HUES6 (cell line): Measurements from ENCODE around the gene CFAP54.
A peak's percentile ranks its signal among the peaks of the same experiment; 100 is the strongest.

Experiments
- H3K27ac ChIP-seq: 2 replicates; pipeline ENCODE4 v1.7.0; 2013; ENCODE audit warnings: low read depth, mild to moderate bottlenecking, low read length, inconsistent platforms
- H3K27me3 ChIP-seq: 2 replicates; pipeline ENCODE4 v1.6.1; 2013; ENCODE audit warnings: low read length; ENCODE audit not compliant: control insufficient read depth, insufficient read depth
- H3K36me3 ChIP-seq: 2 replicates; pipeline ENCODE4 v1.6.1; 2013; ENCODE audit warnings: low read length; ENCODE audit not compliant: control insufficient read depth, insufficient read depth
- H3K4me1 ChIP-seq: 2 replicates; pipeline ENCODE4 v1.6.1; 2013; ENCODE audit warnings: low read length; ENCODE audit not compliant: control insufficient read depth, insufficient read depth
- H3K4me3 ChIP-seq: 2 replicates; pipeline ENCODE4 v1.5.1; 2013; ENCODE audit warnings: low read depth, low read length
- H3K9ac ChIP-seq: one replicate; pipeline ENCODE4 v1.6.1; 2013; ENCODE audit warnings: mild to moderate bottlenecking, low read length
- H3K9me3 ChIP-seq: 2 replicates; pipeline ENCODE4 v1.6.1; 2013; ENCODE audit warnings: low read depth, low read length; ENCODE audit not compliant: control insufficient read depth, insufficient read depth

The CFAP54 gene

GRCh38 chr12:96908423-96908675 is 419.0 kb downstream of the CFAP54 start:
- Histone ChIP-seq H3K27ac (no peak overlapping the region), H3K27me3 (no peaks in the 10 kb centered on the region), H3K4me3 (peak overlapping the region; percentile 86), H3K9me3 (no peaks in the 10 kb centered on the region), H3K9ac (no peak overlapping the region), H3K36me3 (no peaks in the 10 kb centered on the region), H3K4me1 (peaks cover 30% of the 10 kb centered on the region)

DNA sequence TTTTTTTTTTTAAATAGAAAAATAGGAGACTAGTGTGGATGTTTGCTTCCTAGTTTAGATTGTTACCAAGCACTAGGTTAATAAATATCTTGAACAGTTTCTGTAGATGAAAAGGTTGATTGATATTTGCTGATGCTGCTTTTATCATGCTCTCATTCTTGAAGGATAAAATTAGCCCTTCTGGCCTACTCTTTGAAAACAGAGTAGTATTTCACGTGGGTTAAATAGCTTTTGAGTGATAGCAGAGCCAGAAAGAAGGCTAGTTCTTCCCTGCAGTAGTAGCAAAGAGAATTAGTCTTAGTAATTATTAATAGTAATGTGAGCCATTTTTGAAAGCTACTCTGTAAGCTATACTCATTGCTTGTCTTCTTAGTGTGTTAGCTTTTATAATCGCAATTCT is 422.9 kb downstream of the CFAP54 start:
- Histone ChIP-seq H3K27ac (no peak overlapping the region), H3K9me3 (no peaks in the 10 kb centered on the region)

GRCh38 chr12:96912943-96913342 is 423.6 kb downstream of the CFAP54 start:
- Histone ChIP-seq H3K27ac (no peak overlapping the region), H3K9me3 (no peaks in the 10 kb centered on the region), H3K4me3 (no peak overlapping the region), H3K4me1 (peaks cover 22% of the 10 kb centered on the region), H3K36me3 (no peaks in the 10 kb centered on the region), H3K27me3 (no peaks in the 10 kb centered on the region), H3K9ac (no peak overlapping the region)

More for the DNA sequence above, 422.9 kb downstream of the CFAP54 start:
- Histone ChIP-seq H3K4me3 (no peak overlapping the region), H3K4me1 (peaks cover 25% of the 10 kb centered on the region), H3K27me3 (no peaks in the 10 kb centered on the region), H3K9ac (no peak overlapping the region), H3K36me3 (no peaks in the 10 kb centered on the region)

GRCh38 chr12:96919510-96920210 is 430.3 kb downstream of the CFAP54 start:
- Histone ChIP-seq H3K9me3 (no peaks in the 10 kb centered on the region), H3K36me3 (no peaks in the 10 kb centered on the region), H3K9ac (no peak overlapping the region)

More at GRCh38 chr12:96919510-96920210, 430.3 kb downstream of the CFAP54 start:
- no peak overlapping the region for H3K27ac ChIP-seq
- H3K27me3 ChIP-seq: no peaks in the 10 kb centered on the region
- H3K4me3 ChIP-seq: no peak overlapping the region
- H3K4me1 ChIP-seq: peaks cover 5% of the 10 kb centered on the region; the same call in 1 of the 2 replicates
